Naive thymus-derived CD8-positive, alpha-beta T cell (primary cell): Measurements from ENCODE around the gene GAS7. TPM values are rescaled to one million over a fixed set of nuclear protein-coding genes. Genes with fewer than 3 reads are reported as not detected.

Experiments
- ATAC-seq, 2 donors: fragments of 150-1000 bp; cut with Tn5 transposase in 1 of 2; sonication (Bioruptor Pico), chemical (Tn5 transposase) in 1 of 2; 1 replicate in 1 of 2; 2 replicates in 1 of 2; pipeline ENCODE4 v1.10.0; 2021; ENCODE audit warnings: mild to moderate bottlenecking in 2 of 2, moderate library complexity in 2 of 2
- POLR2A ChIA-PET: fragments of 350-600 bp; sonication (Branson Sonifier 250); formaldehyde crosslinking; loops from one replicate; lab custom pipeline; 2021; ENCODE audit warnings: antibody characterized with exemption; lab: Charles Lee
- DNase-seq, 10 donors: peaks; one replicate each; pipeline versions ENCODE4 v3.0.0 to v3.0.0-alpha.2; 2020 to 2022
- H3K27ac Mint-ChIP-seq, 10 donors: one replicate each; pipeline ENCODE4 v1.8.0; 2020 to 2022; ENCODE audit warnings: mild to moderate bottlenecking in 10 of 10, mixed read lengths in 10 of 10, moderate library complexity in 4 of 10, inconsistent platforms in 1 of 10
- H3K27me3 Mint-ChIP-seq, 5 donors: one replicate each; pipeline ENCODE4 v1.8.0; 2021 to 2022; ENCODE audit warnings: mixed read lengths in 5 of 5
- H3K36me3 Mint-ChIP-seq, 3 donors: one replicate each; pipeline ENCODE4 v1.8.0; 2020 to 2022; ENCODE audit warnings: mixed read lengths in 3 of 3, mild to moderate bottlenecking in 2 of 3, inconsistent platforms in 1 of 3
- H3K4me1 Mint-ChIP-seq, 4 donors: one replicate each; pipeline ENCODE4 v1.8.0; 2021 to 2022; ENCODE audit warnings: mixed read lengths in 4 of 4
- H3K4me3 Mint-ChIP-seq, 10 donors: one replicate each; pipeline ENCODE4 v1.8.0; 2020 to 2022; ENCODE audit warnings: mild to moderate bottlenecking in 10 of 10, mixed read lengths in 10 of 10, moderate library complexity in 6 of 10, inconsistent platforms in 1 of 10
- H3K9me3 Mint-ChIP-seq, 9 donors: one replicate each; pipeline ENCODE4 v1.8.0; 2020 to 2022; ENCODE audit warnings: mixed read lengths in 9 of 9, mild to moderate bottlenecking in 3 of 9, inconsistent platforms in 1 of 9, moderate library complexity in 1 of 9
- polyA plus RNA-seq, 3 donors: library from polyadenylated mRNA; unstranded; fragments of 300-500 nt; fragmentation: Illumina TruSeq; gene quantifications; one replicate each; pipeline ENCODE4 v1.2.3, GENCODE V29; 2021
- total RNA-seq, 8 experiments: library from RNA in 2 of 8; stranded (reverse) in 2 of 8; gene quantifications; one replicate each; pipeline ENCODE4 v1.2.3 and lab custom pipeline; 2021 to 2026

GAS7 gene
- total and polyA plus RNA-seq, 5 experiments from 2014 or later: 0.05 to 2.1 (median 1.4) TPM; not detected in 1

- Mint-ChIP-seq H3K9me3 (no peaks in the 10 kb centered on the region), H3K4me1 (peaks cover 0 to 34% (median under 1%) of the 10 kb centered on the region in 4 donors), H3K27ac (no peak overlapping the region), H3K4me3 (no peak overlapping the region), H3K36me3 (no peaks in the 10 kb centered on the region), H3K27me3 (no peaks in the 10 kb centered on the region)
- POLR2A ChIA-PET: no interaction called here
- ATAC-seq (no peak), DNase-seq (no peak)
Observed at GRCh38 chr17:9982159-9982558, 216.2 kb downstream of the GAS7 start.

GRCh38 chr17:9981344-9981915 lies 217.0 kb downstream of the GAS7 start:
- Mint-ChIP-seq H3K36me3 (no peaks in the 10 kb centered on the region), H3K9me3 (no peaks in the 10 kb centered on the region), H3K27me3 (no peaks in the 10 kb centered on the region), H3K4me1 (peaks cover 0 to 34% (median under 1%) of the 10 kb centered on the region in 4 donors), H3K27ac (no peak overlapping the region), H3K4me3 (no peak overlapping the region)
- no peak for DNase-seq
- POLR2A ChIA-PET: no interaction called here
- no peak for ATAC-seq

GRCh38 chr17:9979463-9979995 lies 218.9 kb downstream of the GAS7 start:
- Mint-ChIP-seq H3K27me3 (no peaks in the 10 kb centered on the region), H3K4me1 (peaks cover 0 to 23% (median under 1%) of the 10 kb centered on the region in 4 donors), H3K4me3 (no peak overlapping the region), H3K36me3 (no peaks in the 10 kb centered on the region), H3K27ac (no peak overlapping the region), H3K9me3 (no peaks in the 10 kb centered on the region)
- no peak for DNase-seq
- POLR2A ChIA-PET: no interaction called here
- ATAC-seq: no peak

GRCh38 chr17:9977180-9977575 lies 221.2 kb downstream of the GAS7 start:
- H3K9me3 Mint-ChIP-seq: no peaks in the 10 kb centered on the region
- DNase-seq (no peak), ATAC-seq (no peak)
- no peak overlapping the region for H3K4me3 Mint-ChIP-seq
- no peak overlapping the region for H3K27ac Mint-ChIP-seq
- peaks cover 0 to 1% (median 0%) of the 10 kb centered on the region in 5 donors for H3K27me3 Mint-ChIP-seq
- H3K36me3 Mint-ChIP-seq: no peaks in the 10 kb centered on the region
- peaks cover 0 to 27% (median 0%) of the 10 kb centered on the region in 4 donors for H3K4me1 Mint-ChIP-seq
- POLR2A ChIA-PET: no interaction called here

- POLR2A ChIA-PET: no interaction called here
- Mint-ChIP-seq H3K4me3 (peak overlapping the region in 1 of 10 donors; percentile 22), H3K27me3 (peaks cover 0 to 1% (median 0%) of the 10 kb centered on the region in 5 donors), H3K4me1 (peaks cover 0 to 24% (median 0%) of the 10 kb centered on the region in 4 donors), H3K9me3 (no peaks in the 10 kb centered on the region), H3K36me3 (no peaks in the 10 kb centered on the region), H3K27ac (no peak overlapping the region)
- DNase-seq (no peak), ATAC-seq (no peak)
Observed at GRCh38 chr17:9976283-9977179, 221.9 kb downstream of the GAS7 start.

- H3K4me1 Mint-ChIP-seq: peaks cover 0 to 20% (median 0%) of the 10 kb centered on the region in 4 donors
- H3K27me3 Mint-ChIP-seq: peaks cover 0 to 1% (median 0%) of the 10 kb centered on the region in 5 donors
- no peak for DNase-seq
- no peaks in the 10 kb centered on the region for H3K9me3 Mint-ChIP-seq
- no peaks in the 10 kb centered on the region for H3K36me3 Mint-ChIP-seq
- POLR2A ChIA-PET: no interaction called here
- no peak overlapping the region for H3K4me3 Mint-ChIP-seq
- no peak overlapping the region for H3K27ac Mint-ChIP-seq
- ATAC-seq: no peak
Observed at GRCh38 chr17:9974448-9975381, 223.7 kb downstream of the GAS7 start.

- no peak for DNase-seq
Observed at GRCh38 chr17:9973669-9974447, 224.5 kb downstream of the GAS7 start.

GRCh38 chr17:9971991-9972390 lies 226.4 kb downstream of the GAS7 start:
- Mint-ChIP-seq H3K9me3 (no peaks in the 10 kb centered on the region), H3K27ac (peak overlapping the region in 1 of 10 donors; percentile 20), H3K27me3 (peaks cover 0 to 1% (median 0%) of the 10 kb centered on the region in 5 donors), H3K36me3 (no peaks in the 10 kb centered on the region), H3K4me1 (peaks cover 0 to 15% (median 0%) of the 10 kb centered on the region in 4 donors), H3K4me3 (no peak overlapping the region)
- no peak for DNase-seq
- POLR2A ChIA-PET: interaction anchor here (0.6 kb wide), 1 partner anchor 220 kb away, joined by 3 read pairs; no protein-coding TSS in a partner anchor
- ATAC-seq: no peak

More at GRCh38 chr17:9973669-9974447, 224.5 kb downstream of the GAS7 start:
- Mint-ChIP-seq H3K9me3 (no peaks in the 10 kb centered on the region), H3K36me3 (no peaks in the 10 kb centered on the region), H3K27ac (no peak overlapping the region), H3K4me1 (peaks cover 0 to 18% (median 0%) of the 10 kb centered on the region in 4 donors), H3K27me3 (peaks cover 0 to 1% (median 0%) of the 10 kb centered on the region in 5 donors), H3K4me3 (no peak overlapping the region)
- no peak for ATAC-seq
- POLR2A ChIA-PET: no interaction called here

- no peak for ATAC-seq
- Mint-ChIP-seq H3K9me3 (no peaks in the 10 kb centered on the region), H3K4me1 (peaks cover 0 to 8% (median 0%) of the 10 kb centered on the region in 4 donors), H3K36me3 (no peaks in the 10 kb centered on the region), H3K27ac (peak overlapping the region in 2 of 10 donors; percentile 30 to 56), H3K27me3 (peaks cover 0 to 2% (median 0%) of the 10 kb centered on the region in 5 donors), H3K4me3 (no peak overlapping the region)
- POLR2A ChIA-PET: no interaction called here
- DNase-seq: no peak
Observed at GRCh38 chr17:9969301-9969935, 229.0 kb downstream of the GAS7 start.

GRCh38 chr17:9968881-9969280 lies 229.5 kb downstream of the GAS7 start:
- no peaks in the 10 kb centered on the region for H3K9me3 Mint-ChIP-seq
- peaks cover 0 to 7% (median 0%) of the 10 kb centered on the region in 4 donors for H3K4me1 Mint-ChIP-seq
- H3K27ac Mint-ChIP-seq: no peak overlapping the region
- H3K27me3 Mint-ChIP-seq: peaks cover 0 to 2% (median 0%) of the 10 kb centered on the region in 5 donors
- no peak for ATAC-seq
- no peak overlapping the region for H3K4me3 Mint-ChIP-seq
- H3K36me3 Mint-ChIP-seq: no peaks in the 10 kb centered on the region
- DNase-seq: no peak
- POLR2A ChIA-PET: no interaction called here

GRCh38 chr17:9968008-9968407 lies 230.4 kb downstream of the GAS7 start:
- Mint-ChIP-seq H3K4me3 (no peak overlapping the region), H3K27ac (no peak overlapping the region), H3K4me1 (peaks cover 0 to 7% (median 0%) of the 10 kb centered on the region in 4 donors), H3K36me3 (no peaks in the 10 kb centered on the region), H3K9me3 (no peaks in the 10 kb centered on the region), H3K27me3 (peaks cover 0 to 2% (median 0%) of the 10 kb centered on the region in 5 donors)
- POLR2A ChIA-PET: no interaction called here
- ATAC-seq (no peak), DNase-seq (no peak)
